ENCODE results near the gene CDH6. TPM values are rescaled to one million over a fixed set of nuclear protein-coding genes. Genes with fewer than 3 reads are reported as not detected.
"Not testable (repeated sequence)": the region's sequence is repeated elsewhere in the genome, so short reads cannot be mapped to it uniquely, and the experiment has no call there.

The CDH6 gene
- total and polyA plus RNA-seq, 5 donors from 2014 or later: not detected

DNA sequence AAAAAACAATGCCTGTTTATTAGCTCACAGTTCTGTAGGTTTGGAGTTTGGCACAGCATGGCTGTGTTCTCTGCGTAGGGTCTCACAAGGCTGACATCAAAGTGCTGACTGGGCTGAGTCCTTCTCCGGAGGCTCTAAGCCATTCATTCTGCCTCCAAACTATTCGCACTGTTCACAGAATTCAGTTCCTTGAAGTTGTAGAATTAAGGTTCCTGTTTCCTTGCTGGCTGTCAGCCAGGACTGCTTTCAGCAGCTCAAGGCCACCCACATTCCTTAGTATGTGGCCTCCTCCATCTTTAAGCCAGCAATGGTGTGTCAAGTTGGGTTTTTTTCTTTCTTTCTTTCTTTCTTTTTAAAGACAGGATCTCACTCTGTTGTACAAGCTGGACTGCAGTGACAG lies 161.9 kb downstream of the CDH6 start:
- H3K4me3 ChIP-seq (ENCODE audit: low read depth, low read length): no peak overlapping the region
- ATAC-seq (ENCODE audit: low read depth in 2 of 2): no peak
- Mint-ChIP-seq H3K9me3 (peaks cover 0 to 9% (median 2%) of the 10 kb centered on the region in 7 donors), H3K36me3 (no peaks in the 10 kb centered on the region), H3K4me3 (no peak overlapping the region), H3K27ac (no peak overlapping the region), H3K4me1 (no peaks in the 10 kb centered on the region), H3K27me3 (no peaks in the 10 kb centered on the region)
- DNase-seq: no peak
- H3K27me3 ChIP-seq (ENCODE audit: control insufficient read depth, insufficient read depth, low read length): no peaks in the 10 kb centered on the region
- H3K4me1 ChIP-seq (ENCODE audit: control insufficient read depth, insufficient read depth, low read length, poor library complexity, severe bottlenecking): no peaks in the 10 kb centered on the region
- no peak overlapping the region for H3K27ac ChIP-seq (ENCODE audit: insufficient read depth, low read length, poor library complexity, severe bottlenecking)
- H3K9me3 ChIP-seq (ENCODE audit: control insufficient read depth in 2 of 2, low read length in 2 of 2): no peaks in the 10 kb centered on the region
- H3K36me3 ChIP-seq (ENCODE audit: control insufficient read depth, insufficient read depth, low read length): no peaks in the 10 kb centered on the region

- no peaks in the 10 kb centered on the region for H3K4me1 ChIP-seq (ENCODE audit: control insufficient read depth, insufficient read depth, low read length, poor library complexity, severe bottlenecking)
- Mint-ChIP-seq H3K27me3 (no peaks in the 10 kb centered on the region), H3K4me1 (no peaks in the 10 kb centered on the region), H3K9me3 (peaks cover 0 to 9% (median under 1%) of the 10 kb centered on the region in 7 donors), H3K36me3 (no peaks in the 10 kb centered on the region), H3K4me3 (no peak overlapping the region), H3K27ac (no peak overlapping the region)
- no peak overlapping the region for H3K27ac ChIP-seq (ENCODE audit: insufficient read depth, low read length, poor library complexity, severe bottlenecking)
- ATAC-seq (ENCODE audit: low read depth in 2 of 2) (no peak), DNase-seq (no peak)
- no peak overlapping the region for H3K4me3 ChIP-seq (ENCODE audit: low read depth, low read length)
- no peaks in the 10 kb centered on the region for H3K9me3 ChIP-seq (ENCODE audit: control insufficient read depth in 2 of 2, low read length in 2 of 2)
- no peaks in the 10 kb centered on the region for H3K27me3 ChIP-seq (ENCODE audit: control insufficient read depth, insufficient read depth, low read length)
- H3K36me3 ChIP-seq (ENCODE audit: control insufficient read depth, insufficient read depth, low read length): no peaks in the 10 kb centered on the region
Observed at GRCh38 chr5:31357038-31357437, 163.6 kb downstream of the CDH6 start.

GRCh38 chr5:31359839-31360238 lies 166.4 kb downstream of the CDH6 start:
- Mint-ChIP-seq H3K4me3 (no peak overlapping the region), H3K27me3 (no peaks in the 10 kb centered on the region), H3K9me3 (peaks cover 0 to 10% (median 5%) of the 10 kb centered on the region in 7 donors), H3K36me3 (no peaks in the 10 kb centered on the region), H3K27ac (peak overlapping the region in 1 of 3 donors; percentile 38), H3K4me1 (no peaks in the 10 kb centered on the region)
- no peak overlapping the region for H3K27ac ChIP-seq (ENCODE audit: insufficient read depth, low read length, poor library complexity, severe bottlenecking)
- no peaks in the 10 kb centered on the region for H3K36me3 ChIP-seq (ENCODE audit: control insufficient read depth, insufficient read depth, low read length)
- no peak overlapping the region for H3K4me3 ChIP-seq (ENCODE audit: low read depth, low read length)
- no peaks in the 10 kb centered on the region for H3K27me3 ChIP-seq (ENCODE audit: control insufficient read depth, insufficient read depth, low read length)
- ATAC-seq (ENCODE audit: low read depth in 2 of 2) (no peak), DNase-seq (no peak)
- H3K4me1 ChIP-seq (ENCODE audit: control insufficient read depth, insufficient read depth, low read length, poor library complexity, severe bottlenecking): no peaks in the 10 kb centered on the region
- no peaks in the 10 kb centered on the region for H3K9me3 ChIP-seq (ENCODE audit: control insufficient read depth in 2 of 2, low read length in 2 of 2)

GRCh38 chr5:31361234-31361633 lies 167.7 kb downstream of the CDH6 start:
- no peak overlapping the region for H3K4me3 ChIP-seq (ENCODE audit: low read depth, low read length)
- no peak for ATAC-seq (ENCODE audit: low read depth in 2 of 2)
- H3K27ac Mint-ChIP-seq: no peak overlapping the region

GRCh38 chr5:31361704-31362528 lies 168.4 kb downstream of the CDH6 start:
- not testable (repeated sequence) for H3K4me1 Mint-ChIP-seq; H3K27ac ChIP-seq (ENCODE audit: insufficient read depth, low read length, poor library complexity, severe bottlenecking); DNase-seq; H3K27me3 ChIP-seq (ENCODE audit: control insufficient read depth, insufficient read depth, low read length); H3K36me3 Mint-ChIP-seq; H3K27ac Mint-ChIP-seq; H3K27me3 Mint-ChIP-seq; ATAC-seq (ENCODE audit: low read depth in 2 of 2); H3K4me3 Mint-ChIP-seq; H3K4me1 ChIP-seq (ENCODE audit: control insufficient read depth, insufficient read depth, low read length, poor library complexity, severe bottlenecking); H3K9me3 Mint-ChIP-seq; H3K9me3 ChIP-seq (ENCODE audit: control insufficient read depth in 2 of 2, low read length in 2 of 2); H3K36me3 ChIP-seq (ENCODE audit: control insufficient read depth, insufficient read depth, low read length); H3K4me3 ChIP-seq (ENCODE audit: low read depth, low read length)

More at GRCh38 chr5:31361234-31361633, 167.7 kb downstream of the CDH6 start:
- Histone ChIP-seq H3K36me3 (ENCODE audit: control insufficient read depth, insufficient read depth, low read length) (no peaks in the 10 kb centered on the region), H3K27me3 (ENCODE audit: control insufficient read depth, insufficient read depth, low read length) (no peaks in the 10 kb centered on the region), H3K27ac (ENCODE audit: insufficient read depth, low read length, poor library complexity, severe bottlenecking) (no peak overlapping the region), H3K9me3 (ENCODE audit: control insufficient read depth in 2 of 2, low read length in 2 of 2) (no peaks in the 10 kb centered on the region), H3K4me1 (ENCODE audit: control insufficient read depth, insufficient read depth, low read length, poor library complexity, severe bottlenecking) (no peaks in the 10 kb centered on the region)
- no peak overlapping the region for H3K4me3 Mint-ChIP-seq
- H3K36me3 Mint-ChIP-seq: no peaks in the 10 kb centered on the region
- no peaks in the 10 kb centered on the region for H3K27me3 Mint-ChIP-seq
- H3K4me1 Mint-ChIP-seq: no peaks in the 10 kb centered on the region
- peaks cover 0 to 12% (median 4%) of the 10 kb centered on the region in 7 donors for H3K9me3 Mint-ChIP-seq
- no peak for DNase-seq

GRCh38 chr5:31362529-31362900 lies 169.0 kb downstream of the CDH6 start:
- Mint-ChIP-seq H3K27ac (no peak overlapping the region), H3K27me3 (no peaks in the 10 kb centered on the region), H3K4me1 (no peaks in the 10 kb centered on the region), H3K36me3 (no peaks in the 10 kb centered on the region), H3K9me3 (peaks cover 0 to 10% (median 4%) of the 10 kb centered on the region in 7 donors), H3K4me3 (no peak overlapping the region)
- Histone ChIP-seq H3K9me3 (ENCODE audit: control insufficient read depth in 2 of 2, low read length in 2 of 2) (no peaks in the 10 kb centered on the region), H3K27me3 (ENCODE audit: control insufficient read depth, insufficient read depth, low read length) (no peaks in the 10 kb centered on the region), H3K4me3 (ENCODE audit: low read depth, low read length) (no peak overlapping the region), H3K27ac (ENCODE audit: insufficient read depth, low read length, poor library complexity, severe bottlenecking) (no peak overlapping the region), H3K4me1 (ENCODE audit: control insufficient read depth, insufficient read depth, low read length, poor library complexity, severe bottlenecking) (no peaks in the 10 kb centered on the region), H3K36me3 (ENCODE audit: control insufficient read depth, insufficient read depth, low read length) (no peaks in the 10 kb centered on the region)
- ATAC-seq (ENCODE audit: low read depth in 2 of 2) (no peak), DNase-seq (no peak)

DNA sequence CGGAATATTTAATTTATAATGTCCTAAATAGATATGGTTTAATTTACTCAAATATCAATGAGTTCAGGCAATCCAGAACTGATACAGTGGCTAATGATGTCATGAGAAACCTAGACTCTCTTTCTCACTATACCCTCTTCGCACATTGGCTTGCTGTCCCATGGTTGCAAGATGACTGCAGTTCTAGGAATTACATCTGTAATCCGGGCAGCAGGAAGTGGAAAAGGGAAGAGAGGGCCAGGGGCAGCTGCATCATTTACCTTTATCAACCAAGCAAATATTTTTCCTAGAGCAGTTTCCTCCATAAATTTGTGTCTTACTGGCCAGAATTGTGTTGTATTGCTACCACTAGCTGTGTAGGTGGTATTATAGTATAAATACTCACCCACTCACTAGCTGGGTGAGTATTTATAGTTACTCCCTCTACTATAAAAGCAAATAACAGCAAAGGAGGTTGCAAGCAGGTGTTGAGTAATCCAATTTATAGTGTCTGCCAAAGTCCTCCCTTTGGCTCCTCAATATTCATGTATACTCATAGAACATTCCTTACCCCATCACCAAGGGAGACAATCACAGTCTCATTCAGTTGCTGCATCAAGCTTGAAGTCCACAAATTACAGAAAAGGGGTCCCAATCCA lies 169.6 kb downstream of the CDH6 start:
- H3K4me3 ChIP-seq (ENCODE audit: low read depth, low read length): no peak overlapping the region
- peaks cover 0 to 8% (median 3%) of the 10 kb centered on the region in 7 donors for H3K9me3 Mint-ChIP-seq
- ATAC-seq (ENCODE audit: low read depth in 2 of 2) (no peak), DNase-seq (no peak)
- H3K4me1 Mint-ChIP-seq: no peaks in the 10 kb centered on the region
- H3K27ac Mint-ChIP-seq: no peak overlapping the region
- no peaks in the 10 kb centered on the region for H3K9me3 ChIP-seq (ENCODE audit: control insufficient read depth in 2 of 2, low read length in 2 of 2)
- H3K36me3 ChIP-seq (ENCODE audit: control insufficient read depth, insufficient read depth, low read length): no peaks in the 10 kb centered on the region
- no peaks in the 10 kb centered on the region for H3K27me3 Mint-ChIP-seq
- no peak overlapping the region for H3K4me3 Mint-ChIP-seq
- H3K4me1 ChIP-seq (ENCODE audit: control insufficient read depth, insufficient read depth, low read length, poor library complexity, severe bottlenecking): no peaks in the 10 kb centered on the region
- H3K36me3 Mint-ChIP-seq: no peaks in the 10 kb centered on the region
- H3K27me3 ChIP-seq (ENCODE audit: control insufficient read depth, insufficient read depth, low read length): no peaks in the 10 kb centered on the region
- H3K27ac ChIP-seq (ENCODE audit: insufficient read depth, low read length, poor library complexity, severe bottlenecking): no peak overlapping the region
